SKM-1 treated with dmso at 0.1 percent for 144 hours (cell line): Measurements from ENCODE around the gene FPGS.

Experiments used
- DNase-seq: peaks from one replicate; lab custom pipeline; 2025; ENCODE audit not compliant: unreplicated experiment; lab: John Stamatoyannopoulos, UW

FPGS gene

DNA sequence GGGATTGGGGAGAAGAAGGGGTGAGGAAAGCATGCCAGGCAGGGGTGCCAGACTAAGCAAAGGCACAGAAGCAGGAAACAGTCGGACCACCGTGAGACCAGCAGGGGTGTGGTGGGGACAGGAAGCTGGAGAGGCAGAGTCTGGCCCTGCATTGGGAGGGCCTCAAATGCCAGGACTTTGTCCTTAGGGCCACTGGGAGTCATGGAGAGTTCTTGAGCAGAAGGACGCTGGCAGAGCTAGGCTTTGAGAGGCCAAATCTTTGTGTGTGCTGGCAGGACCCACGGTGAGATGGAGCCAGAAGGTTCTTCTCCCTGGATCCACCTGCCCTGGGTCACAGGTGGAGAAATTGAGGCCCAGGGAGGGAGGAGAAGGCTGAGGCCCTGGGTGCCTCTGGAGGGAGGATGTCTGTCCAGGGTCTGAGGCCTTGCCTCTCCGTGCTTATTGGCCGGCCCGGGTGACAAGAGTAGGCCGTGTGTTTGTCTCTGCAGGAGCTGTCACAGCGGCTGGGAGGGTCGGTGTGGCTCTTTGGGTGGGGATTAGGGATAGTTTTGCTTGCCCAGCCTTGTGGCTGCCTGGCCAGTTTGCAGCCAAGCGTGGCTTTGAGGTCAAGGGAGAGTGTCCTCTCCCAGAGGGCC lies 53.5 kb downstream of the FPGS start:
- no peak for DNase-seq

DNA sequence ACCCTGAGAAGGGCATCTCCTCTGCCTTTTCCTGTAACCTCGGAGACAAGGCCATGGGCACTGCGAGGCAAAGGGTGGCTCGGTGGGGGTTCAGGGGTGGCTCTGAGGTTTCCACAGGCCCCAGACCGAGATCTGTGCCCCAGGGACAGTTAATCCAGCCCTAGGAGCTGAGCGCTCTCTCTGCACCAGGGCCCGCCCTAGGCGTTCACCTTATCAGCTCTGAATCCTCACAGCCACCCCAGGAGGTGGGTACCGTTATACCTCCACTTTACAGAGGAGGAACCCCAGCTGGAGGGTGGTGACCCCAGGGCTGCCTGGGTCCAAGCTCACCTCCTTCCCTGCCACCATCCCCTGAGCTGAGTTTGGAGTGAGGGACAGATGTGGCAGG lies 54.0 kb downstream of the FPGS start:
- no peak for DNase-seq

GRCh38 chr9:127857278-127857677 lies 54.6 kb downstream of the FPGS start:
- no peak for DNase-seq

- DNase-seq = no peak
Observed at GRCh38 chr9:127858041-127858512, 55.4 kb downstream of the FPGS start.

- no peak for DNase-seq
Observed at GRCh38 chr9:127860260-127860659, 57.6 kb downstream of the FPGS start.

- DNase-seq = no peak
Observed at GRCh38 chr9:127860779-127861178, 58.1 kb downstream of the FPGS start.

DNA sequence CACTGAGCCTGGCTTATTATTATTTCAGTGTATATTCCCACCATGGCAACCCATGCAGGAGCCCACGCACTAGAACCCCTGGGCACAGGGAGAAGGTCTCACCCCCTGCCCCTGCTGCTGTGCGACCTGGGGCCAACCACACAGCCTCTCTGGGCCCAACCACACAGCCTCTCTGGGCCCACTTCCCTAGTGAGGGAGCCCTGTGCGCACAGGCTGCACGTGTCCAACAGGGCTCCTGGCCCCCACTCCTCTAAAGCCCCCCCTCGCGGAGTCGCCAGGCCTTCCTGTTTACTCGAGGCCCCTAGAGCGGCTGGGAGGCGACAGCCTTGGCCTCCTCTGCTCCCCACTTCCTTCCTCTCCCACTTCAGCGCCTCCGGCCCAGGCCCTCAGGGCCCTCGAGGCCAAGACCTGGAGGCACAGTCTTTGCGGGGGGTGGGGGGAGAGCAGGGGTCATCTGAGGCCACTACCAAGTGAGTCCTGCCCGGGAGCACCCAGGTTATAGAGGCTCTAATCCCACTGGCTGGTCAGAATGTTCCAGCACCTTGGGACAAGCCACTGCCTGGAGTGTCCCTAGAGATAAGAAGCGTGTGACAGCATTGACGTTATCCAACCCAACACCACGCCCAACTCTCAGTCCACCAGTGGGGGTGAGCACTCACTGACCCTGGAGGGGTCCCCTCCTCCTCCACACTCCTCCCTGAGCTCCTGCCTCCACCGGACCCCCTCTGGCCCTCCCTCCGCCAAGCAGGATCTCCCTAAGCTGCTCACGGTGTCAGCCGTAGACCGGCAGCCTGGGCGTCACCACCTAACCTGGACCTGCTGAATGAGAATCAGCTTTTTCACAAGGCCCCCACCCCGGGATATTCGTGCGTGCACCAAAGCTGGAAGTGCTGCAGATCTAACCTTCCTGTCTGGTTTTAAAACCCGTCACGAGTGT lies 59.7 kb downstream of the FPGS start:
- DNase-seq = peak; percentile 95

DNA sequence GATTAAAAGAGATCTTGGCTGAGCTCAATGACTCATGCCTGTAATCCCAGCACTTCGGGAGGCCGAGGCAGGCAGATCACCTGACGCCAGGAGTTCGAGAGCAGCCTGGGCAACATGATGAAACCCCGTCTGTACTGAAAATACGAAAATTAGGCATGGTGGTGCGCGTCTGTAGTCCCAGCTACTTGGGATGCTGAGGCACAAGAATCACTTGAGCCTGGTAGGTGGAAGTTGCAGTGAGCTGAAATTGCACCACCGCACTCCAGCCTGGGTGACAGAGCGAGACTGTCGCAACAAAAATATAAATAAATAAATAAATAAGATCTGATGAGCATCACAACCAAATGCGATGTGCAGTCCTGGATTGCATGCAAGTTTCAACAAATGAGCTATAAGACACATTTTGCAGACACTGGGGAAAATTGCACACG lies 60.5 kb downstream of the FPGS start:
- no peak for DNase-seq
